ENCODE measurements around the gene LRP1-AS.

DNA sequence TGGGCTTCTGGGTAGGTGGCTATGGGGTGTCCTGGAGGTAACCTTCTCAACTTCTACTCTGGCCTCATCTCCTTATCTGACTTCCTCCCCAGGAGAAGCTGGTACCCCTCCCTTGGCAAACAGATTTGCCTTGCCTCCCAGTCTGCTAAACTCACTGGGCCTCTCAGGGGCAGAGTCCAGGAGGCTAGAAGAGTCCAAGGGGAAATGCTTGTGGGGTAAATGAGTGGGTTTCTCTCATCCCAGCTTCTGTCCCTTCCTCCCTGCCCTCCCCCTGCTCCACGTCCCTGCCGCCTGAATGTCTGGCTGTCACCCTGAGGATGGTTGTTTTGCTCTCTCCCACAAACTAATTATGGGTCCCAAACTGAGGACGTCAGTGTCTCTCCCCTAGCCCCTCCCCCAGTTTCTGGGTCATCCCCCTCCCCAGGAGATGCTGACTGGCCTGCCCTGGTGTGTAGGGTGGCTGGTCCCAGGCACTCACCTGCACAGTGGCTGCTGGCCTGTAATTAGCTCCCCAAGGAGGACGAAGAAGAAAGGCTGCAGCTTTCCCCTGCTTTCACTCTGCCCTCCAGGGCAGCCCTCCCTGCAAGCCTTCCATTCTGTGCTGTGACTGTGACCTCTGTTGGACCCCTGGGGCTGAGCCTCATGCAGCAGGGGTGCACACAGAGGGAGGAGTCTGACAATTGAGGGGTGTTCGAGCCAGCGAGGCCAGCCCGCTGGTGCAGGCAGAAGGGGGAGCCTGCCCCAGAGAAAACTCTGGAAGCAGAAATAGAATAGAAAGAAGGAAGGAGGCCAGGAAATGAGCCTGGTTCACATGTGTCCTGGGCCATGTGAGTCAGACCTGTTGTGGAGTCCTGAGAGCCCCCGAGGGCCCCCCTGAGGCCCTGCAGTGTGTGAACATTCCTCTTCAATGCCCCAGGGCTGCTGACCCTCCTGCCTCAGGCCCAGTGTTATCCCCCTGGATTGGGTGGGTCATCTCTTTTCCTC lies at the start of gene LRP1-AS:
- TF ChIP-seq, protein P1, sequence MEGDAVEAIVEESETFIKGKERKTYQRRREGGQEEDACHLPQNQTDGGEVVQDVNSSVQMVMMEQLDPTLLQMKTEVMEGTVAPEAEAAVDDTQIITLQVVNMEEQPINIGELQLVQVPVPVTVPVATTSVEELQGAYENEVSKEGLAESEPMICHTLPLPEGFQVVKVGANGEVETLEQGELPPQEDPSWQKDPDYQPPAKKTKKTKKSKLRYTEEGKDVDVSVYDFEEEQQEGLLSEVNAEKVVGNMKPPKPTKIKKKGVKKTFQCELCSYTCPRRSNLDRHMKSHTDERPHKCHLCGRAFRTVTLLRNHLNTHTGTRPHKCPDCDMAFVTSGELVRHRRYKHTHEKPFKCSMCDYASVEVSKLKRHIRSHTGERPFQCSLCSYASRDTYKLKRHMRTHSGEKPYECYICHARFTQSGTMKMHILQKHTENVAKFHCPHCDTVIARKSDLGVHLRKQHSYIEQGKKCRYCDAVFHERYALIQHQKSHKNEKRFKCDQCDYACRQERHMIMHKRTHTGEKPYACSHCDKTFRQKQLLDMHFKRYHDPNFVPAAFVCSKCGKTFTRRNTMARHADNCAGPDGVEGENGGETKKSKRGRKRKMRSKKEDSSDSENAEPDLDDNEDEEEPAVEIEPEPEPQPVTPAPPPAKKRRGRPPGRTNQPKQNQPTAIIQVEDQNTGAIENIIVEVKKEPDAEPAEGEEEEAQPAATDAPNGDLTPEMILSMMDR (IDR thresholded peaks at IDR 0.05): no peak
- TF ChIP-seq POLR2A (IDR thresholded peaks at IDR 0.05): no peak

All from prostate gland (tissue), 2 donors.